GM12801 (cell line): Measurements from ENCODE around the gene HS1BP3.

Experiments used
- TF ChIP-seq, protein P1 (sequence below): IDR thresholded peaks from one replicate; pipeline ENCODE4 v1.5.1; 2011; ENCODE audit warnings: control low read depth; ENCODE audit not compliant: insufficient read length; ENCODE audit errors: extremely low read depth

The HS1BP3 gene

DNA sequence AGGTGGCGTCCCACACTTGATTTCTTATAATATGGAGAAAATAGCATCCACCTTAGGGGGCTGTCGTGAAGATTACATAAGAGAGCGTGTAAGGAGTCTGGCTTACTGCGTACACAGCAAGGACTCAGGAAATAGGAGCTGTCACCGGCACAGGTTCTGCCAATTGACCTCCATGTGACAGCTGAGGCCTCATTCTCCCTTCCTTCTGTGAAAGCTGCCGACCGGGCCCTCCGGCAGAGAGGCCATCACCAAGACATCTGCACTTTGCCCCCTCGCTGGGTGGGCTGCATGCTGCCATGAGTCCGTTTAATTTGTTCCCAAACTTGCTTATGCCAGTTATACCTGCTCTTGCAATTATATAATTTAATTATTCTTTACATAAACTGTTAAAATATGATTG, 27.7 kb downstream of the HS1BP3 start:
- TF ChIP-seq, protein P1, sequence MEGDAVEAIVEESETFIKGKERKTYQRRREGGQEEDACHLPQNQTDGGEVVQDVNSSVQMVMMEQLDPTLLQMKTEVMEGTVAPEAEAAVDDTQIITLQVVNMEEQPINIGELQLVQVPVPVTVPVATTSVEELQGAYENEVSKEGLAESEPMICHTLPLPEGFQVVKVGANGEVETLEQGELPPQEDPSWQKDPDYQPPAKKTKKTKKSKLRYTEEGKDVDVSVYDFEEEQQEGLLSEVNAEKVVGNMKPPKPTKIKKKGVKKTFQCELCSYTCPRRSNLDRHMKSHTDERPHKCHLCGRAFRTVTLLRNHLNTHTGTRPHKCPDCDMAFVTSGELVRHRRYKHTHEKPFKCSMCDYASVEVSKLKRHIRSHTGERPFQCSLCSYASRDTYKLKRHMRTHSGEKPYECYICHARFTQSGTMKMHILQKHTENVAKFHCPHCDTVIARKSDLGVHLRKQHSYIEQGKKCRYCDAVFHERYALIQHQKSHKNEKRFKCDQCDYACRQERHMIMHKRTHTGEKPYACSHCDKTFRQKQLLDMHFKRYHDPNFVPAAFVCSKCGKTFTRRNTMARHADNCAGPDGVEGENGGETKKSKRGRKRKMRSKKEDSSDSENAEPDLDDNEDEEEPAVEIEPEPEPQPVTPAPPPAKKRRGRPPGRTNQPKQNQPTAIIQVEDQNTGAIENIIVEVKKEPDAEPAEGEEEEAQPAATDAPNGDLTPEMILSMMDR: no peak

DNA sequence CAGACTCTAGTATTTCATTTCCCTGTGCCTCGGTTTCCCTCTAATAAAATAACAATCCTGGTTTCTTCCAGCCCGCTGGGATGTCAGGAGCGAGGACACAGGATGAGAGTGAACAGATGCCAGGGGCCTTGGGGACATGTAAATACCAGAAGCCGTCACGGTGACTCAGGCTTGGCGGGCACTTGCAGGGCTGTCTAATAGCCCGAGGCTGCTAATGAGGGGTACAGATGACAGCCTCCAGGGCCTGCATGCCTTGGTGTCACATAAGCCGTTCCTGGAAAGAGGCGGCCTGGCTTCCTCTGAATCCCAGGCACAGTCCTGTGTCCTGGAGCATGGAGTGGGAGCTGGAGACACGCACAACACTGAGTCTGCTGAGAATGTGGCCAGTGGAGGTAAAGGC, 28.2 kb downstream of the HS1BP3 start:
- TF ChIP-seq, protein P1: no peak

DNA sequence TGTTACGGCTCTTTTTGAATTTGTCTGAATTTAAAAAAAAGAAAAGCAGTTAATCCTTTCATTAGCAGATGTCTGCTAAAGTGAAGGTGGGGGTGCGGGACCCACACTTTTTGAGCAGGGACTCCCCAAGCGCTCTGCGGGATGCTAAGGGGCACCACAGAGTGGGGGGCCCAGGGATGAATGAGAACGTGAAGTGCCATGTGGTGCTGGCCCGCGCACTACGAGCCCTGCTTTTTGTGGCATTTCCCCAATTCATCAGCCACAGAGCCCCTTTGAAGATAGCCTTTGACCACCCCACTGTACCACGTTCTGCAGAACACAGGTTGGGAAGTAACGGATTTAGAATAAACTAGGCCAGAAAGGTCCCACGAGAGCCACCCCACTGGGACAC, 28.6 kb downstream of the HS1BP3 start:
- TF ChIP-seq, protein P1: no peak

DNA sequence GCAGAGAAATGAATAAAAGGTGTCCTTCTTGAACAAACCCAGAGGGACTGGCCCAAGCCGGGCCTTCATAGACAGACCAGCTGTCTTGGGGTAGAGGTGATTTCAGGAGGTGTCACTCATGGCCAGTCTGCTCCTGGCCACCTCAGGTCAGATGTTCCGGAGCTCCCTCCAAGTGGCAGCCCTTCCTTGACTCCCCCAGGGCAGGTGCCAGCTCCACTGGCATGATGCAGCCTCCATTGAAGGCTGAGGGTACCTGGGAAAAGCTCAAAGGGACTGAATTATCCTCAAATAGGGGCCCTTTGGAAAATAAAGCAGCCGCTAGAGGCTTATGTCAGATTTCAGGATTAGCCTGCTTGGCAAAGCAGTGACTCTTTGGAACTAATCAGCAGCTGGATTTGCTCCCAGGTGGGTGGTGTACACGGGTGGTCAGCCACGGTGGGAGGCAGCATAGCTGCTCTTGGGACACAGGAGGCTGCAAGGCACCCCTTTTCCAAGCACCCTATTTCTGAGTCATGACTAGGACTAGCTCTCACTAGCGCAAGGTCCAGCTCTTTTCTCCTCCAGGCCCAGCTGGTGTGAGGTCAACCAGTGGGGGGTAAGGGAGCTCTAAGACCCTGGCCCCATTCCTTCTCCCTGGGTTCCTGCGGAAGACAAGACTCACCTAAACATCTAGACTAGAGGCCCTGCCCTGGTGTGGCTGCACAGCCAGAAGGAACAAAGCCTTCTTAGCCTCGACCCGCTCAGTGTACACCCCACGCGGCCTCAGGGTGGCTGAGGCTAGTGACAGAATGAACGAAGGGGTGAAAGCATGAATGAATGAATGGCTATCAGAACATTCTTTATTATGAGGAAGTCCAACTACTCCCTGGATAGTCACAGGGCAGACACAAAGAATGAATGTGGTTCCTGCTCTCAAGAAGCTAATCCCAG, 29.3 kb downstream of the HS1BP3 start:
- TF ChIP-seq, protein P1: no peak

DNA sequence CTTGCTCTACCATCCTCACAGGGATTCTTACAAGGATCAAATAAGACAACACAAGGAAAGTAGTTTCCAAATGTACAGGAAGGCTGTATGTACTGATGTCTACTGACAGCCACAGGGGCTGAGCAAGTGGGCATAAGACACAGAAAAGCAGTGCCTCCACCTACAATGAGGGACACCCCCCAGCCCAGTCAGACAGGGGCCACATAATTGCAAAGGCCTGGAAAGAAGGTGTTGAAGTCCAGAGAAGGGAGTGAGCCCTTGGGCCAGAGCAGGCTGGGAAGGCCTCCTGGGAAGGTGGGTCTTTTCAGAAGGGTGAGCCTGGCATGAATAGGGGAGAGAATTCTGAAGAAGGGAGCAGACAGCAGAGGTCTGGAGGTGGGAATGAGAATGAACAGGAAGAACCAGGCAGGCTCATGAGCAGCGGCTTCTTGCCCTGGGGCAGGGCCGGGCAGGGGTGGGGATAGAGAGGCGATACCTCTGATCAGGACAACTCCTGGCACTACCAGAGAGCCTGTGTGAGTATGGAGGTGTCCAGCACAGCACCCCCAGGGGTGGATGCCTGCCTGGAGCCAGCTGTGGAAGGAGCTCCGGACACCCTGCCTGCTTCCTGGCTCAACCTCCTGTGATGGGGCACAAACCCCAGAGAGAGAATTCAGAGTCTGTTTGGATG, 30.1 kb downstream of the HS1BP3 start:
- TF ChIP-seq, protein P1: no peak

DNA sequence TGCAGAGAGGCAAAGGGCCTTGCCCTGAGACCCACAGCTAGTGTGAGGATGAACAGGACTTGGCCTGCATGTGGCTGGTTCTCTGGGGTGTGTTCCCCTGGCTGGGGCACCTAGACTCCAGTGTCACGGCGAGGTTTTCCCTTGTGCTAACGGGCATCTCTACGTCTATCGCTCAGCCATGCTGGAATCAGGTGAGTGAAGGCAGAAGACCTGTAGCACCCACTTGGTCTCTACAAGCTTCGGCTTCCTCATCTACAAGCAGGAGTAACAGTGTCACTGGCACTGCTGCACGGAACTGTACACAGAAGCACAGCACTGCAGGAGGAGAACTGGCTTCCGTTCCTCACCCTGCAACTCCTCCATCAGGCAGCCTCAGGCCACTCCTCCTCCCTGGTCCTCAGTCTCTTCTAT, 30.6 kb downstream of the HS1BP3 start:
- TF ChIP-seq, protein P1: no peak

DNA sequence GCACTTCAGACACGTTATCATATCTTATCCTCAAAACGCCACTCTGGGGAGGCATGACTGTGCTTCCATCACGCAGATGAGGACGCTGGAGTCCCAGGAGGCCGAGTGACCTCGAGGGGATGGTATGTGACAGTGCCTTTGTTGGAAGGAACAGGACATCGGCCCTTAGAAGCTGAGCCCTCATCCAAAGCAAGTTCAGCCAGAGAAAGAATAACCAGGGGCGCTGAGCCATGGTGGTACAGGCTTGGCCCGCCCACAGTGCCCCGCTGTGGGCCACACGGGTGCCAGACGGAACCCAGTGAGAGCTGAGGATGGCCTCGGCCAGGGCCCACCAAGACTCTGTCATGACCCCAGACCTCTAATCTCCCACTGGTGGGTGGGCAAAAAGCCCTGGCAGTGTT, 31.3 kb downstream of the HS1BP3 start:
- TF ChIP-seq, protein P1: no peak
